T-helper 1 cell treated with Interleukin-12 subunit alpha and Interleukin-12 subunit beta and Interleukin-4 antibody, amounts not matched to agents 30 ng/mL and 1 ng/mL, for 36 hours (primary cell): ENCODE data around the gene SLC22A15. TPM values are rescaled to one million over a fixed set of nuclear protein-coding genes. Genes with fewer than 3 reads are reported as not detected.
"Not testable (repeated sequence)": the region's sequence is repeated elsewhere in the genome, so short reads cannot be mapped to it uniquely, and the experiment has no call there.

Source experiments
- intact Hi-C: fragments of 100-400 bp; cut with micrococcal nuclease; formaldehyde crosslinking; loops from one replicate; pipeline ENCODE4 v1.15.1; 2024
- total RNA-seq: library from RNA; stranded (reverse); gene quantifications from 2 replicates; pipeline ENCODE4 v1.2.3, GENCODE V29; 2022

SLC22A15 gene
- total RNA-seq, 1 donor from 2014 or later = 1.4 TPM

GRCh38 chr1:115980998-115981993 is 5.0 kb downstream of the SLC22A15 start:
- intact Hi-C loops = loop anchor here (1.0 kb wide), 3 partner anchors 174 to 373 kb away; no protein-coding TSS in a partner anchor

DNA sequence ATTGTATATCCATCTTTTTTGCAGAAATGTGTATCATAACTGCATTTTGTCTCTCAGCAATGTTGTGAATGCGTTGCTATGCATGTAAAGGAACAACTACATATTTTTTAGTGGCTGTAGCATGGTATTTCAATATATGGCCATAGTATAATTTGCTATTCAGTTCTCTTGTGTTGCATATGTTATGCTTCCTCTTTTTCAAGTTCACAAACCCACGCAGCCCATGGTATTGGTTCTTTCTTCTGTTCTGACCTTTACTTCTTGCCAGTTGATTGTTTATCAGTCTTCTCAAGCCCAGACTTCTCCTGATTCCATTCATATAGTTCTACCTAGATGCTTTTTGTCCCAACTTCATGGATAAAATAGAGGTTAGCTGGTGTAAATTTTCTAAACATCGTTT is 6.1 kb downstream of the SLC22A15 start:
- intact Hi-C loops = no loop called here

- intact Hi-C loops = no loop called here
Observed at GRCh38 chr1:115983584-115983983, 7.3 kb downstream of the SLC22A15 start.

GRCh38 chr1:115987623-115988022 is 11.3 kb downstream of the SLC22A15 start:
- intact Hi-C loops = no loop called here

- intact Hi-C loops = no loop called here
Observed at GRCh38 chr1:115988953-115989352, 12.6 kb downstream of the SLC22A15 start.

GRCh38 chr1:115989699-115990098 is 13.4 kb downstream of the SLC22A15 start:
- intact Hi-C loops = no loop called here

DNA sequence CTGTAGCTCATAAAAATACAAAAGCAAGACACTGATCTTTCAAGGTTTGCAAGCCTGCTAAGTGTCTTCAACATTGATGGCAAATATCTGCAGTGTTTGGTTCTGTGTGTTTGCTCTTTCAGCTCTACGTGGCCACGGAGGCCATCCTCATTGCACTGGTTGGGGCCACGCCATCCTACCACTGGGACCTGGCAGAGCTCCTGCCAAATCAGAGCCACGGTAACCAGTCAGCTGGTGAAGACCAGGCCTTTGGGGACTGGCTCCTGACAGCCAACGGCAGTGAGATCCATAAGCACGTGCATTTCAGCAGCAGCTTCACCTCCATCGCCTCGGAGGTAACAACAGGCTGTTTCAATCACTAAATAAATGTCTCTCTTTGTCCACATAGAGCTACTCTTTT is 15.6 kb downstream of the SLC22A15 start:
- intact Hi-C loops = no loop called here

GRCh38 chr1:115997921-115998320 is 21.6 kb downstream of the SLC22A15 start:
- intact Hi-C loops = not testable (repeated sequence)

DNA sequence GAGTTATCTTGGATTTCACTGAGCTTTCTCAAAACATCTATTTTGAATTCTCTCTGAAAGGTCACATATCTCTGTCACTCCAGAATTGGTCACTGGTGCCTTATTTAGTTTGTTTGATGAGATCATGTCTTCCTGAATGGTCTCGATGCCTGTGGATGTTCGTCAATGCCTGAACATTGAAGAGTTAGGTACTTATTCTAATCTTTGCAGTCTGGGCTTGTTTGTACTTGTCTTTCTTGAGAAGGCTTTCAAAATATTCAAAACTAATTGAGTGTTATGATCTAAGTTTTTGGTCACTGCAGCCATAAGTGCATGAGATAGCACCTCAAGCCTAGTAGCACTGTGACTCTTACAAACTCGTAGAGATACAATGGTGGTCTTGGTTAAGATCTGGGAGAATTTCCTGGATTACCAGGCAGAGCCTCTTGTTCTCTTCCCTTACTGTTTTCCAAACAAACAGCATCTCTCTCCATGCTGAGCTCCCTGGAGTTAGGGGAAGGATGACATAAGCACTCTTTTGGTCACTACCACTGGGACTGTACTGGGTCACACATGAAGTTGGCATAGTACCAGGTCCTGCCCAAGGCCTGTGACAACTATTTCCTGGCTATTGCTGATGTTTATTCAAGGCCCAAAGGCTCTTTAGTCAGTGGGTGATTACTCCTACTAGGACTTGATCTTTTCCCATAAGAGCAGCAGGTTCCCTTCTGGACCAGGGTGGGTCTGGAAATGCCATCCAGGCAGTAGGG is 25.6 kb downstream of the SLC22A15 start:
- intact Hi-C loops = no loop called here

DNA sequence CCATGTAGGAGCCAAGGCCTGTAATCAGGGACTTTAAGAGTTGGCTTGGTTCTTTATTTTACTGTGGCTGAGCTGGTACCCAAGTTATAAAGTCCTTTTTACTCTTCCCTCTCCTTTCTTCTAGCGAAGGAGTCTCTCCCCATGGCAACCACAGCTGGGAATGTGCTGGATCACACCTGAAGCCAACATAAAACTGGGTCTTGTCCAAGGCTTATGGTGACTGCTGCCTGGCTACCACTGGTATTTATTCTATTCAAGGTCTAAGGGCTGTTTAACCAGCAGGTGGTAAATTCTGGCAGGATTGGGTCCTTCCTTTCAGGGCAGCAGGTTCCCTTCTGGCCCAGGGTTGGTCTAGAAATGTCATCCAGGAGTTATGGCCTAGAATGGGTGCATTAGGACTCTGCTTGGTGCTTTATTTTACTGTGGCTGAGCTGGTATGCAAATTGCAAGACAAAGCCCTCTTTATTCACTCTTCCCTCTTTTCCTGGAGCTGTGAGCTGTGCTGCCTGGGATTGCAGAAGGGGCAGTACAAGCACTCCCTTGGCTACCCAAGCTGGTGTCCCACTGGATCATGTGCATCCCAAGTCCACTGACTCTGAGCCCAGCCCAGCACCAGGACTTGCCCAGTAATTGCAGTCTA is 26.6 kb downstream of the SLC22A15 start:
- intact Hi-C loops = no loop called here

DNA sequence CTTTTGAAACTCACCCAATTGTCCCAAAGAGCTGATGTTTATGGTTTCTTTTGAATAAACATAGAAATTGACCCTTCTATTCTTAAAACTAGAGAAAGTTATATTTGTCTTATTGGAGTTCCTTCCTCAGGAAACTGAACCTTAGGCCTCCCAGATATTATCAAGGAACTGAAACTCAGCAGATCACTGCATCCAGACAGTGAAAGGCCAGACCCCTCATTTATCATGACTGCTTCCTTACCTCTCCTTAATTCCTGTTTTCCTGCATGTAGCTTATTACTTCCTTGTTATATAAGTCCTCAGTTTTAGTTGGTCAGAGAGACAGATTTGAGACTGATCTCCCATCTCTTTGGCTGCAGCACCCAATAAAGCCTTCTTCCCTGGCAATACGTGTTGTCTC is 27.5 kb downstream of the SLC22A15 start:
- intact Hi-C loops = no loop called here

- intact Hi-C loops = loop anchor here (1.0 to 5.0 kb wide), 5 partner anchors 30 to 1923 kb away; partner anchors contain the start of genes GDAP2, SLC22A15, VANGL1 and WDR3
Observed at GRCh38 chr1:116006486-116006964, 30.2 kb downstream of the SLC22A15 start.

- intact Hi-C loops = loop anchor here (5.0 kb wide), 2 partner anchors 367 to 368 kb away; partner anchors contain the start of gene VANGL1
Observed at GRCh38 chr1:116008656-116009390, 32.5 kb downstream of the SLC22A15 start.

- intact Hi-C loops = no loop called here
Observed at GRCh38 chr1:116012716-116013115, 36.4 kb downstream of the SLC22A15 start.

DNA sequence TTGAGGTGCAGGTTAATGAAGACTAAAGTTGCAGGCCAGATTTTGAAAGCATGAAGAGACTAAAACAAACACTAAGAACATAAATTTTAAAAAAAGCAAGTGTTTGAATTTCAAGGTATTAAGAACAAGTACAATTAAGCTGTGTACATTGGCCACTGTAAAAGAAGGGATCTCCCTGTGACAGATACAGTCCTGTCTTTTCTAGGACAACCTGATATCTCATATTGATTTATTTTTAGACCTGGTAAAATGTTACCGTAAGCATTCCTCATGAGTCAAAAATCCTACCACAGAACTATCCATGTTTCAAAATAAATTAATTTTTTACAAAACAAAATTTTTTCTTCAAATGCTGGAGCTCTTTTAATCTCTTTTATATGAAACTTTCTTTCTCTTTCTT is 39.4 kb downstream of the SLC22A15 start:
- intact Hi-C loops = no loop called here

- intact Hi-C loops = no loop called here
Observed at GRCh38 chr1:116018007-116018406, 41.7 kb downstream of the SLC22A15 start.

- intact Hi-C loops = loop anchor here (1.0 kb wide), 1 partner anchor 212 kb away; no protein-coding TSS in a partner anchor
Observed at GRCh38 chr1:116019653-116020253, 43.4 kb downstream of the SLC22A15 start.

- intact Hi-C loops = loop anchor here (1.0 kb wide), 1 partner anchor 213 kb away; no protein-coding TSS in a partner anchor
Observed at GRCh38 chr1:116020668-116021272, 44.5 kb downstream of the SLC22A15 start.

DNA sequence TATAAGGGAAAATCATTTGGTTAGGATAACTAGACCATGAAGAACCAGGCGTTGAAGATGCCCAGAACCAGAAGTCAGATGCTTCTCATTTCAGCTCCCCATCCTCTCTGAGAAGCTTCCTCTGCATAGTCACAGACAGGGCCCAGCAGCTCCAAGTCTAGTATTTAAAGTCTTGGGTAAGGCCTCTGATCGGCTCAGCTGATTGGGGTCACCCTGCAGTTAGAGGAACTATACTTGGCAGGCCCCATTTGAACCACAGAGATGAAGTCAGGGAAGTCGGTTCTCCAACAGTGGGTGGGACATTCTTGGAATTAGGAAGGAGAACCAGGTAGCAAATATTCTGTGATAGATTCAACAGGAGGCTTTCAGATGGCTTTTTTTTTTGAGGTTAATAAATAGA is 48.3 kb downstream of the SLC22A15 start:
- intact Hi-C loops = no loop called here

DNA sequence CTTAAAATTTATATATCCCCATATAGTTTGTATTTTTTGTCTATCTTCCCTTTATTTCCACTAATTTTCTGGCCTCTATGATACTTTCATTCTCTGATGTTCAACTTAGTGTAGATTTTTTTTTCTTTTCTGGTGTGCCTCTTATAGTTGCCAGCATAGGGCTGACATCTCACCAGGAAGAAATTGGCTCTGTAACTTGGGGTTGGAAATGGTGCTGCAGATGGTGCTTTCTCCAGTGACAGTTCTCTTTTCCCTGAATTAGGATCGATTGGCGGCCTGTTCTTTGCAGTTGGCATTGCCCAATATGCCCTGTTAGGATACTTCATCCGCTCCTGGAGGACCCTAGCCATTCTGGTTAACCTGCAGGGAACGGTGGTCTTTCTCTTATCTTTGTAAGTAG is 50.3 kb downstream of the SLC22A15 start:
- intact Hi-C loops = no loop called here
